Type B pancreatic cell (in vitro differentiated cells): ENCODE data around the gene PGS1. TPM values are rescaled to one million over a fixed set of nuclear protein-coding genes. Genes with fewer than 3 reads are reported as not detected.

Experiments
- DNase-seq: peaks from one replicate; pipeline ENCODE4 v3.0.0; 2021; ENCODE audit warnings: mixed read lengths; ENCODE audit not compliant: unreplicated experiment; ENCODE audit errors: extremely low spot score
- H3K27ac Mint-ChIP-seq: 2 replicates; pipeline ENCODE4 v1.8.0; 2021; ENCODE audit warnings: mild to moderate bottlenecking, mixed read lengths
- H3K27me3 Mint-ChIP-seq: 2 replicates; pipeline ENCODE4 v1.8.0; 2021; ENCODE audit warnings: mixed read lengths
- H3K36me3 Mint-ChIP-seq: 2 replicates; pipeline ENCODE4 v1.8.0; 2021; ENCODE audit warnings: mixed read lengths
- H3K4me1 Mint-ChIP-seq: one replicate; pipeline ENCODE4 v1.8.0; 2021; ENCODE audit warnings: mixed read lengths; ENCODE audit not compliant: unreplicated experiment
- H3K4me3 Mint-ChIP-seq: 2 replicates; pipeline ENCODE4 v1.8.0; 2021; ENCODE audit warnings: mild to moderate bottlenecking, mixed read lengths
- H3K9me3 Mint-ChIP-seq: 2 replicates; pipeline ENCODE4 v1.8.0; 2021; ENCODE audit warnings: mixed read lengths
- CTCF ChIP-seq: fragments of 200-600 bp; sonication (generic); conservative IDR thresholded peaks from 2 replicates; pipeline ENCODE4 v1.5.0; 2021; ENCODE audit warnings: antibody characterized with exemption, mild to moderate bottlenecking
- total RNA-seq: library from RNA; stranded (reverse); gene quantifications from 2 replicates; pipeline ENCODE4 v1.2.1, GENCODE V29; 2021; ENCODE audit warnings: low replicate concordance

Gene PGS1
- total RNA-seq, 1 donor from 2014 or later: 54.8 TPM

DNA sequence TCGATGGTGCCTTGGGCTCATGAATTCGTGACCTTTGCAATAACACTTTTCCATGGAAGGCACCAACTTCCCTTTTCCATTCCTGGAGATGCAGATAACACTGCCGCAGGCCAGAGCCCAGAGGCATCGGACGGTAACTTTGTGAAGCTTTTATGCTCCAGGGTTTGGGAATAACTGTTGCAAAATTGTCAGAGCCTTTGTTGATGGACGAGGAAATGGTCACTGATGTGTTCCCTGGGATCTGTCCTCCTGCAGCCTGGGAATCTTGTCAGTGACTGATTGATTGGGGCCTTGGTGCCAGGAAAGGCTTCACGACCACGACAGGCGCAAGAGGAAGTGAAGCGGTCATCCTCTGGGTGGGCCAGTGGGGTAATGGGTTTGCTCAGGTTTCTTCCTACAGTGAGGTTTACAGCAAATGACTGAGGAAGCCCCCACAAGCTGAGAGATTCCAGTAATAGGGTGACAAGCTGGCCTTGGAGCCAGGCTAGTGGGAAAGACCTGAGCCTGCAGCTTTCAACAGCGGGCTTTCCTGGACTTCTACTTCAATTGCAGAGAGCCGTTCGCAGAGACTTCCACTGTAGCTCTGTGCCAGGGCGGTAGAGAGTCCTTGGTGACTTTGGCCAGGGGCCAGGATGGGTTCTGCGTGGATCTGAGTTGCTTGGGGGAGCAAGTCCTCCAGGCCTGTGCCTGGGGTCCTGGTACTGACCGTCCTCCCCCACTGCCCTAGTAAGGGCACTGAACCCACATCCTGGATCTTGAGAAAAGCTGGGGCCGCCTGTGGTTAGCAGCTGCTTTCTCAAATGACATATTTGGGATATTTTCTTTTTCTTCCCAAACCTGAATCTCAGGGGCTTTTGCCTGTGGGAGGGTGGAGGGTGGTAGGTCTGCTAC is 37.6 kb downstream of the PGS1 start:
- H3K9me3 Mint-ChIP-seq: no peaks in the 10 kb centered on the region
- DNase-seq: no peak
- no peak for TF ChIP-seq CTCF
- no peak overlapping the region for H3K4me3 Mint-ChIP-seq
- H3K27ac Mint-ChIP-seq: no peak overlapping the region
- no peaks in the 10 kb centered on the region for H3K27me3 Mint-ChIP-seq
- peaks cover 10% of the 10 kb centered on the region for H3K36me3 Mint-ChIP-seq
- peaks cover 28% of the 10 kb centered on the region for H3K4me1 Mint-ChIP-seq

DNA sequence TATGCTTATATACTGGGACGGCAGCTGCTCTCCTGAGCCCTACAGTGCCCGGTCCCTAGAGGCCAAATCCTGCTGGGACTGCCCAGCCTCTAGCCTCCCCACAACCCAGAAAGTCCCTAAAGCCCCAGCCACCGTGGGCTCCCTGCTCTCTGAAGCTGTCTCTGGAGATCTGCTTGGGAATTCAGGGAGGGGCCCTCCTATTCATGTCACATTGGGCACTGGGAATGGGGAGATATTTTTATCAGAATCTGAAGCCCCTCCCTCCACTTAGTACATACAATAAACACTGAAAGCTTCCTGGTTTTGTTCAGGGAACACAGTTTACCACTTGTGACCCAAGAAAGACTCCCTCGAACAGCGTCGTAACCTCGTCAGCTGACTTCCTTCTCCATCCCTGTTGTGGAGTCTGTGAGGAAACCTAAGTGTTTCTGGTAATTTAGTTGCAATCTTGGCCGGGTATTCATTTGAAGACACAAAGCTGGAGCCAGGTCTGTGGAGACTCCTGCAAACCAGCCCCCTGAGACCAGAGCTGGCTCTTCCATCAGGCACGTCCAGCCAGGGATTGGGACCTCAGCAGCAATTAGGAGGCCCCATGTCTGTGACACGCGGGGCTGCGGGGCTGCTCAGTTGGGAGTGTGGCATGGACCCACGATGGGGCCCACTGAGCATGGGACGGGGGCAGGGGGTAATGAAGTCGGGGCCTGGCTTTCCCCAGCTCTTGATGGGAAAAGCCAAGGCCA is 38.5 kb downstream of the PGS1 start:
- Mint-ChIP-seq H3K36me3 (peaks cover 12% of the 10 kb centered on the region), H3K4me1 (peaks cover 33% of the 10 kb centered on the region), H3K27ac (peak overlapping the region; percentile 60), H3K9me3 (no peaks in the 10 kb centered on the region), H3K4me3 (no peak overlapping the region), H3K27me3 (no peaks in the 10 kb centered on the region)
- no peak for TF ChIP-seq CTCF
- DNase-seq: no peak

DNA sequence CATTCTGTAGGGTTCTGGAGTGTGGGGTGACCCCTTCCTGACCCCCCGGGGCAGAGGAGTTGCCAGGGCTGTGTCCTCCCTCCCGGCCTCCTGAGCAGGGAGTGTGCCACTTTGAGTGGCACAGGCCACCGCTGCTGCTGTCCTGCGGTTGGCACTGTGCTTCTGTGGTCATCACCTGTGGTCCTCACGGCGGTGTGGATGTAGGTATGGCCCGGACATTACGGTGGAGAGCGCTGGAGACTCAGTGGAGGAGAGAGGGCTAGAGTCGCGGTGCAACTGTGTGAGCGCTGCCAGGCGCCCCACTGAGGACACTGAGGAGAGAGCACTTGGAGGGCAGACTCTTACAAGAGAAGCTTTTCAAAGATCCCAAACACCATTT is 39.1 kb downstream of the PGS1 start:
- H3K27ac Mint-ChIP-seq: no peak overlapping the region
- H3K4me3 Mint-ChIP-seq: no peak overlapping the region
- H3K4me1 Mint-ChIP-seq: peaks cover 31% of the 10 kb centered on the region
- H3K9me3 Mint-ChIP-seq: no peaks in the 10 kb centered on the region
- H3K36me3 Mint-ChIP-seq: peaks cover 16% of the 10 kb centered on the region
- TF ChIP-seq CTCF: no peak
- DNase-seq: no peak
- H3K27me3 Mint-ChIP-seq: no peaks in the 10 kb centered on the region

- Mint-ChIP-seq H3K27me3 (no peaks in the 10 kb centered on the region), H3K9me3 (no peaks in the 10 kb centered on the region), H3K27ac (no peak overlapping the region), H3K4me1 (peaks cover 30% of the 10 kb centered on the region), H3K4me3 (no peak overlapping the region), H3K36me3 (peaks cover 16% of the 10 kb centered on the region)
- DNase-seq: no peak
- TF ChIP-seq CTCF: no peak
These were observed 40.0 kb downstream of the PGS1 start for GRCh38 chr17:78418326-78419026.

DNA sequence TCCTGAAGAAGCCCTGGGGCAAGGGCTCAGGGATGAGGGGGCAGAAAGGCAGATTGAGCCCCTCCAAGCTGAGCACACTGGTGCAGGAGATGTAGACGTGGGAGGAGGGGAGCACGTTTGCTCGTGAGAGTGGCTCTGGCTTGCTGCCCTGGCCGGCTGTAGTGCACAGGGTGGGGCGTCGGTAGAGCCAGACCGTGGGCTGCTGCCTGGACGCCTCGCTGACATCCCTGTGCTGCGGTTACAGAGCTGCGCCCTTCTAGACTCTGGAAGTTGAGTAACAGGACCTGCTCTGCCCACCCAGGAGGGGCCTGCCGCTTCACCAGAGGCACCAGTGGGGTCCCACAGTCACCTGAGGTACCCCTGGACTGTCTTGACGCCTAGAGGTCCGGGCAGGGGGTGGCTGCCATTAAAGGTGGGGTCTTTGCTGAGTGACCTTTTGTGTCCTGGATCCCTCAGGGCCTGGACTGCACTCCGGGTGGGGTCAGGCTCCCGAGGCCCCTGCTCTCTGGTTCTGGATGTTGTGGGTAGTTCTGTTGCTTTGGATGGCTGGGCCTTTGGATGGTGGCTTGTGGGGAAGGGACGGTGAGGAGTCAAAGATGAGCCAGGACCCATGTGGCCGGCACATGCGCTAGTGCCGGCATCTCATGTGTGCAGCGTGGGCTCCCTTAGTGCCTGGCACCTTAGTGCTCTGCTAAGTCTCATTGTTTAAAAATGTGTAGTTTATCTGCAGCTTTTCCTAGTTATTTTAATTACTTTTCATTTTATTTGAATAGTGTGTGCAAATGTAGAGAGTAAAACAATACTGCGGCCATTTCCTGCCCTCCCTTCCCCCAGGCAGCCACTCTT is 41.7 kb downstream of the PGS1 start:
- Mint-ChIP-seq H3K27ac (no peak overlapping the region), H3K36me3 (peaks cover 16% of the 10 kb centered on the region), H3K4me3 (no peak overlapping the region), H3K9me3 (no peaks in the 10 kb centered on the region), H3K27me3 (no peaks in the 10 kb centered on the region), H3K4me1 (peaks cover 30% of the 10 kb centered on the region)
- no peak for DNase-seq
- TF ChIP-seq CTCF: no peak
